Mesenchymal stem cell (in vitro differentiated cells and primary cell): ENCODE measurements around the gene PLXNA2.
A peak's percentile ranks its signal among the peaks of the same experiment; 100 is the strongest.

Experiments used
- DNase-seq: peaks from one replicate; pipeline ENCODE4 v3.0.0-alpha.2; 2013
- H2AFZ ChIP-seq: one replicate; pipeline ENCODE4 v1.6.1; 2013; ENCODE audit warnings: low read depth, mild to moderate bottlenecking, control low read depth, inconsistent platforms, low read length, moderate library complexity
- H2AK5ac ChIP-seq: 2 replicates; pipeline ENCODE4 v1.6.1; 2013; ENCODE audit warnings: low read length, moderate library complexity, mild to moderate bottlenecking, inconsistent platforms; ENCODE audit not compliant: severe bottlenecking
- H2BK120ac ChIP-seq: one replicate; pipeline ENCODE4 v1.6.1; 2013; ENCODE audit warnings: low read depth, mild to moderate bottlenecking, inconsistent platforms, low read length, moderate library complexity
- H2BK12ac ChIP-seq, 2 experiments: one replicate each; pipeline ENCODE4 v1.6.1; 2013; ENCODE audit warnings: inconsistent platforms in 2 of 2, low read length in 2 of 2, mild to moderate bottlenecking in 2 of 2, moderate library complexity in 2 of 2, control low read depth in 1 of 2
- H2BK15ac ChIP-seq: one replicate; pipeline ENCODE4 v1.6.1; 2013; ENCODE audit warnings: mild to moderate bottlenecking, low read depth, inconsistent platforms; ENCODE audit not compliant: poor library complexity, severe bottlenecking
- H2BK5ac ChIP-seq: 2 replicates; pipeline ENCODE4 v1.6.1; 2013; ENCODE audit warnings: low read depth, mild to moderate bottlenecking, low read length, control low read depth, inconsistent platforms; ENCODE audit not compliant: poor library complexity, severe bottlenecking
- H3K14ac ChIP-seq, 2 experiments: one replicate each; pipeline ENCODE4 v1.6.1; 2013; ENCODE audit warnings: inconsistent platforms in 2 of 2, low read length in 2 of 2, control low read depth in 1 of 2, mild to moderate bottlenecking in 1 of 2, moderate library complexity in 1 of 2
- H3K18ac ChIP-seq, 2 experiments: one replicate each; pipeline ENCODE4 v1.6.1; 2013; ENCODE audit warnings: inconsistent platforms in 2 of 2, low read length in 2 of 2, control low read depth in 1 of 2, low read depth in 1 of 2, mild to moderate bottlenecking in 1 of 2
- H3K23ac ChIP-seq, 2 experiments: one replicate each; pipeline ENCODE4 v1.6.1; 2013; ENCODE audit warnings: inconsistent platforms in 2 of 2, low read length in 2 of 2, mild to moderate bottlenecking in 2 of 2, moderate library complexity in 2 of 2, control low read depth in 1 of 2
- H3K27ac ChIP-seq: 2 replicates; pipeline ENCODE4 v1.5.1; 2013; ENCODE audit warnings: mild to moderate bottlenecking, moderate library complexity, low read length, control low read depth, inconsistent platforms; ENCODE audit not compliant: poor library complexity, severe bottlenecking
- H3K27me3 ChIP-seq, 2 experiments: 2 replicates each; pipeline versions ENCODE4 v1.6.1 to v1.7.0; 2013; ENCODE audit warnings: low read length in 2 of 2, mild to moderate bottlenecking in 2 of 2, moderate library complexity in 2 of 2, control low read depth in 1 of 2, inconsistent platforms in 1 of 2; ENCODE audit not compliant: control insufficient read depth in 1 of 2, insufficient read depth in 1 of 2
- H3K36me3 ChIP-seq, 2 experiments: 2 replicates each; pipeline versions ENCODE4 v1.6.1 to v1.7.0; 2013; ENCODE audit warnings: low read length in 2 of 2, control low read depth in 1 of 2, inconsistent platforms in 1 of 2, low read depth in 1 of 2, mild to moderate bottlenecking in 1 of 2; ENCODE audit not compliant: insufficient read depth in 2 of 2, control insufficient read depth in 1 of 2
- H3K4ac ChIP-seq, 2 experiments: one replicate each; pipeline ENCODE4 v1.6.1; 2013; ENCODE audit warnings: inconsistent platforms in 2 of 2, low read length in 2 of 2, mild to moderate bottlenecking in 2 of 2, moderate library complexity in 2 of 2, control low read depth in 1 of 2, low read depth in 1 of 2
- H3K4me1 ChIP-seq: 2 replicates; pipeline ENCODE4 v1.6.1; 2013; ENCODE audit warnings: low read depth, low read length, control low read depth; ENCODE audit not compliant: control insufficient read depth, insufficient read depth
- H3K4me2 ChIP-seq: 2 replicates; pipeline ENCODE4 v1.6.1; 2013; ENCODE audit warnings: low read length, mild to moderate bottlenecking, inconsistent platforms; ENCODE audit not compliant: poor library complexity, severe bottlenecking
- H3K4me3 ChIP-seq, 2 experiments: 2 replicates each; pipeline versions ENCODE4 v1.5.1 to v1.7.0; 2013; ENCODE audit warnings: low read length in 2 of 2, mild to moderate bottlenecking in 2 of 2, control low read depth in 1 of 2, low read depth in 1 of 2; ENCODE audit not compliant: insufficient read depth in 1 of 2
- H3K79me1 ChIP-seq: replicated peaks from 2 replicates; pipeline ENCODE4 v1.6.1; 2013; ENCODE audit warnings: mild to moderate bottlenecking, control low read depth, low read length, inconsistent platforms; ENCODE audit not compliant: poor library complexity, severe bottlenecking
- H3K9ac ChIP-seq: 2 replicates; pipeline ENCODE4 v1.7.0; 2013; ENCODE audit warnings: mild to moderate bottlenecking, low read length, moderate library complexity
- H3K9me3 ChIP-seq: 2 replicates; pipeline ENCODE4 v1.7.0; 2013; ENCODE audit warnings: mild to moderate bottlenecking, low read length; ENCODE audit not compliant: control insufficient read depth
- H4K8ac ChIP-seq: one replicate; pipeline ENCODE4 v1.6.1; 2013; ENCODE audit warnings: inconsistent platforms, mild to moderate bottlenecking, low read length, moderate library complexity
- H4K91ac ChIP-seq: one replicate; pipeline ENCODE4 v1.6.1; 2013; ENCODE audit warnings: mild to moderate bottlenecking, low read length, inconsistent platforms
- WGBS: methylation state at CpG from one replicate; pipeline ENCODE4 v1.1.7; 2013; ENCODE audit warnings: mixed read lengths; 5-methylcytosine and 5-hydroxymethylcytosine counted together

PLXNA2 gene

DNA sequence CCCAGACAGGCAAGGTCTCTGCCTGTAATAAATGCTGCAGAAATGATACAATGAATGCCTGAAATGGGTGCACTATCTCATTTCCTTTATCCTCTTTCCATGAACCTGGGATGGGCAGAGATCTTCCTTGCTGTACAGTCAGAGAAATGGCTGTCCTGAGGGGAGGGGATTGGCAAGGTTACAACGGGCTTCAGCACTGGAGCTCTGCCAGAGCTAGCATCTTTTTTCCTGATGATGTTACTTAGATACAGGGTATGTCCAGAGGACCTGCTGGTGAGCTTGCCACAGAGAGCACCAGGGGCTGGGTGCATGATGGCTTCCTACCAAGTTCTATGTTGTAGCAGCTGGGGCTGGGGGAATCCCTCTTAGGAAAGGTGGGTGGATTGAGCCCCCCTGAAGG, 115.1 kb downstream of the PLXNA2 start:
- H2BK120ac ChIP-seq, result no peak overlapping the region
- H2BK5ac ChIP-seq, result no peak overlapping the region
- H3K27ac ChIP-seq, result no peak overlapping the region
- WGBS, result 25% methylated on average over 1 of the region's 1 CpG
- H3K4me2 ChIP-seq, result no peak overlapping the region
- H2BK15ac ChIP-seq, result no peak overlapping the region
- no peak overlapping the region for H2AFZ ChIP-seq
- no peak overlapping the region for H4K91ac ChIP-seq
- no peaks in the 10 kb centered on the region for H3K79me1 ChIP-seq
- no peaks in the 10 kb centered on the region for H3K36me3 ChIP-seq
- no peak overlapping the region for H3K14ac ChIP-seq
- H3K4me3 ChIP-seq, result no peak overlapping the region
- H2BK12ac ChIP-seq, result no peak overlapping the region
- no peak overlapping the region for H3K4ac ChIP-seq
- DNase-seq, result no peak
- no peaks in the 10 kb centered on the region for H3K9me3 ChIP-seq
- no peak overlapping the region for H2AK5ac ChIP-seq
- no peak overlapping the region for H3K23ac ChIP-seq
- H3K27me3 ChIP-seq, result peaks cover 0 to 4% of the 10 kb centered on the region in 2 experiments
- no peak overlapping the region for H3K9ac ChIP-seq
- H3K4me1 ChIP-seq, result peaks cover 14% of the 10 kb centered on the region
- no peak overlapping the region for H4K8ac ChIP-seq
- H3K18ac ChIP-seq, result no peak overlapping the region

DNA sequence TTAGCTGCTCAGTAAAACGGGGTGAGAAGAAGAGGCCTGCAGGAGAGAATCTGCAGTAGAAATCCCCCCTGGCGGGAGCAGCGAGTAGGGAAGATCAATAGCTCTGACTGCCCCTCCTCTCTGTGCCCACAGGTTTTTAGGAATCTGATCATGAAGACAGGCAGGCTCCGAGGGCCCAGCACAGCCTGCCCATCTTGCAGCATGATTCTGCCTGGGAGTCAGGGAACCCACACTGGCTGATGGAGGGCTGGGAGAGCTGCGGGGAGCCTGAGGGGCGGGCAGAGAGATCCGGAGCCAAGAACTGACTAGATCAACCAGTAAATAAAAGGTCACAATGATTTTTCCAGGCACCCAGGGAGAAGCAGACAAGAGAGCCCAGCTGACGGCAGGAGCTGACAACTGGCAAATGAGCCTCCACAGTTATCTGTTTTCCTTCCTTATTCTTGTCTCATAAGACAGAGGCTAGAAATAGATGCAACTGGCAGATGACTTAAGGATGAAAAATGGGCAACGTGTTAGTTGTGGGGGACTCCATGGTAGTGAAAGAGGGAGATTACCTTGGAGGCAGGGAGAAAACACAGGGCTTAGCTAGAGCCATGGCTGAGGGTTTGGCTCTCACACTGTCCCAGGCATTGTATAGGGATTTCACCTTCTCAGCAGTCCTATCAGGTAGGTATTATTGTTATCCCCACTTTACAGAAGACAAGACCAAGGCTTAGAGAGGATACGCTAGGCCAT, 116.2 kb downstream of the PLXNA2 start:
- no peak overlapping the region for H3K4me3 ChIP-seq
- H3K36me3 ChIP-seq, result no peaks in the 10 kb centered on the region
- WGBS, result 79% methylated on average over 10 of the region's 10 CpGs
- no peak overlapping the region for H3K23ac ChIP-seq
- no peak overlapping the region for H2AK5ac ChIP-seq
- H3K4ac ChIP-seq, result no peak overlapping the region
- H3K27ac ChIP-seq, result no peak overlapping the region
- H3K18ac ChIP-seq, result no peak overlapping the region
- H3K9ac ChIP-seq, result no peak overlapping the region
- no peaks in the 10 kb centered on the region for H3K79me1 ChIP-seq
- DNase-seq, result no peak
- H2BK12ac ChIP-seq, result no peak overlapping the region
- H4K8ac ChIP-seq, result no peak overlapping the region
- peaks cover 14% of the 10 kb centered on the region for H3K4me1 ChIP-seq
- H2AFZ ChIP-seq, result no peak overlapping the region
- H3K9me3 ChIP-seq, result no peaks in the 10 kb centered on the region
- H2BK5ac ChIP-seq, result no peak overlapping the region
- peaks cover 0 to 4% of the 10 kb centered on the region in 2 experiments for H3K27me3 ChIP-seq
- H4K91ac ChIP-seq, result no peak overlapping the region
- peak overlapping the region; percentile 28 for H2BK15ac ChIP-seq
- no peak overlapping the region for H3K4me2 ChIP-seq
- H2BK120ac ChIP-seq, result no peak overlapping the region
- no peak overlapping the region for H3K14ac ChIP-seq

- no peak overlapping the region for H3K9ac ChIP-seq
- H3K23ac ChIP-seq, result no peak overlapping the region
- H3K4ac ChIP-seq, result no peak overlapping the region
- H3K18ac ChIP-seq, result no peak overlapping the region
- no peaks in the 10 kb centered on the region for H3K36me3 ChIP-seq
- WGBS, result 85% methylated on average over 2 of the region's 2 CpGs
- no peak overlapping the region for H2BK120ac ChIP-seq
- no peaks in the 10 kb centered on the region for H3K79me1 ChIP-seq
- peaks cover 0 to 4% of the 10 kb centered on the region in 2 experiments for H3K27me3 ChIP-seq
- H3K9me3 ChIP-seq, result no peaks in the 10 kb centered on the region
- H2BK12ac ChIP-seq, result no peak overlapping the region
- H2AFZ ChIP-seq, result no peak overlapping the region
- H3K4me3 ChIP-seq, result no peak overlapping the region
- no peak overlapping the region for H3K14ac ChIP-seq
- no peak overlapping the region for H2BK5ac ChIP-seq
- H4K91ac ChIP-seq, result no peak overlapping the region
- no peak overlapping the region for H2BK15ac ChIP-seq
- peaks cover 13% of the 10 kb centered on the region for H3K4me1 ChIP-seq
- no peak overlapping the region for H3K4me2 ChIP-seq
- DNase-seq, result no peak
- no peak overlapping the region for H2AK5ac ChIP-seq
- no peak overlapping the region for H4K8ac ChIP-seq
- no peak overlapping the region for H3K27ac ChIP-seq
Measured at GRCh38 chr1:208127284-208127683, 116.9 kb downstream of the PLXNA2 start.

DNA sequence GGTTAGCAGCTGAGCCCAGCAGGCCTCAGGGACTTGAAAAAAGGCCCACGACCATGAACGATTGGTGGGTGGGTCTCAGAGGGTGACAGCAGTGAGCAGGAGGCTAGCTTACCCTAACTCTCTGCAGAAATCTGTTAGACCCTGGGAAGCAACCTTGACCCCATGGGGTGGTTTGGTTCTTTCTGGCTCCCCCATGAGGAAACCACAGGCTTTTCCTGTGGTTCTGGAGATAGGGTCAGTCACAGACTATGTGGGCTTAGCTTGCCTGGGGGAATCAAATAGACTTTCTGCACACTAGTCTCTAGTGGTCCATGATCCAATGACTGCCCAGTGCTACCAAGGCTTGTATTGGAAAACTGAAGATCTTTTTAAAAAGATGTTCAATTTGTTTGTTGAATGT, 118.1 kb downstream of the PLXNA2 start:
- no peak overlapping the region for H3K4me3 ChIP-seq
- WGBS, result 71% methylated on average over 2 of the region's 2 CpGs

More for the DNA sequence above, 118.1 kb downstream of the PLXNA2 start:
- Histone ChIP-seq H2AK5ac (no peak overlapping the region), H2BK15ac (no peak overlapping the region), H3K27ac (no peak overlapping the region), H2BK5ac (no peak overlapping the region), H4K8ac (no peak overlapping the region), H3K14ac (no peak overlapping the region), H3K23ac (no peak overlapping the region), H3K27me3 (peaks cover 0 to 4% of the 10 kb centered on the region in 2 experiments), H2BK120ac (no peak overlapping the region), H3K18ac (no peak overlapping the region), H3K79me1 (no peaks in the 10 kb centered on the region), H3K9me3 (no peaks in the 10 kb centered on the region), H2AFZ (no peak overlapping the region), H3K4me1 (peaks cover 3% of the 10 kb centered on the region), H3K4ac (no peak overlapping the region), H3K36me3 (no peaks in the 10 kb centered on the region), H3K4me2 (no peak overlapping the region), H4K91ac (no peak overlapping the region), H3K9ac (no peak overlapping the region), H2BK12ac (no peak overlapping the region)
- DNase-seq, result no peak
